Brain pericyte (primary cell): ENCODE results near the gene USP17L12.
"Not testable (repeated sequence)": the region's sequence is repeated elsewhere in the genome, so short reads cannot be mapped to it uniquely, and the experiment has no call there.

Experiments used
- DNase-seq: peaks from one replicate; pipeline ENCODE4 v3.0.0-alpha.2; 2012; ENCODE audit warnings: low read depth, low spot score

Gene USP17L12, protein sequence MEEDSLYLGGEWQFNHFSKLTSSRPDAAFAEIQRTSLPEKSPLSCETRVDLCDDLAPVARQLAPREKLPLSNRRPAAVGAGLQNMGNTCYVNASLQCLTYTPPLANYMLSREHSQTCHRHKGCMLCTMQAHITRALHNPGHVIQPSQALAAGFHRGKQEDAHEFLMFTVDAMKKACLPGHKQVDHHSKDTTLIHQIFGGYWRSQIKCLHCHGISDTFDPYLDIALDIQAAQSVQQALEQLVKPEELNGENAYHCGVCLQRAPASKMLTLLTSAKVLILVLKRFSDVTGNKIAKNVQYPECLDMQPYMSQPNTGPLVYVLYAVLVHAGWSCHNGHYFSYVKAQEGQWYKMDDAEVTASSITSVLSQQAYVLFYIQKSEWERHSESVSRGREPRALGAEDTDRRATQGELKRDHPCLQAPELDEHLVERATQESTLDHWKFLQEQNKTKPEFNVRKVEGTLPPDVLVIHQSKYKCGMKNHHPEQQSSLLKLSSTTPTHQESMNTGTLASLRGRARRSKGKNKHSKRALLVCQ

DNA sequence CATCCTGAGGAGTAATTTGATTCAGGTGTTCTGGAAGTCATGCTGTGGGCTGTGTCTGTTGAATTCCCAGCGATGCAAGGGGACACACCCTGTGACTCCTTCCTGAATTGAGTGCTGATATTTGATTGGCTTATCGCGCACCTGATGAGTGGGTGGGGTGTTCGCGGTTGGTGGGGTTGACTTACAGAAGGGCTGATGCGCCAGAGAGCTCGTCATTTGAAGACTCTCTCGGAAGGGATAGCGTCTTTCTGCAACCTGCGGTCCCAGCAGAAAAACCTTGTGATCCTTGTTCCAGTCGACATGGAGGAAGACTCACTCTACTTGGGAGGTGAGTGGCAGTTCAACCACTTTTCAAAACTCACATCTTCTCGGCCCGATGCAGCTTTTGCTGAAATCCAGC, at the start of gene USP17L12:
Gene USP17L12 (plus strand): TSS at position 301 of the 400 bp plus-strand sequence. CDS start 0 bp downstream, at position 301.
- DNase-seq, result not testable (repeated sequence)

GRCh38 chr4:9210357-9210756, 9.6 kb upstream of the USP17L12 start, which contains the start of gene USP17L10:
USP17L10 (plus strand) TSS chr4:9210657; CDS start chr4:9210657, 0 bp downstream.
- not testable (repeated sequence) for DNase-seq

GRCh38 chr4:9214701-9215100, 5.3 kb upstream of the USP17L12 start:
- DNase-seq, result not testable (repeated sequence)

GRCh38 chr4:9215105-9215504, 4.8 kb upstream of the USP17L12 start, which contains the start of gene USP17L11:
USP17L11 (plus strand) TSS chr4:9215405; CDS start chr4:9215405, 0 bp downstream.
- DNase-seq, result not testable (repeated sequence)

- not testable (repeated sequence) for DNase-seq
Measured at GRCh38 chr4:9224596-9224995, 4.6 kb downstream of the USP17L12 start, which contains the start of gene USP17L13. USP17L13 (plus strand) TSS chr4:9224896; CDS start chr4:9224896, 0 bp downstream.

DNA sequence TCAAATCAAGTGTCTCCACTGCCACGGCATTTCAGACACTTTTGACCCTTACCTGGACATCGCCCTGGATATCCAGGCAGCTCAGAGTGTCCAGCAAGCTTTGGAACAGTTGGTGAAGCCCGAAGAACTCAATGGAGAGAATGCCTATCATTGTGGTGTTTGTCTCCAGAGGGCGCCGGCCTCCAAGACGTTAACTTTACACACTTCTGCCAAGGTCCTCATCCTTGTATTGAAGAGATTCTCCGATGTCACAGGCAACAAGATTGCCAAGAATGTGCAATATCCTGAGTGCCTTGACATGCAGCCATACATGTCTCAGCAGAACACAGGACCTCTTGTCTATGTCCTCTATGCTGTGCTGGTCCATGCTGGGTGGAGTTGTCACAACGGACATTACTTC, 10.3 kb downstream of the USP17L12 start:
- DNase-seq, result not testable (repeated sequence)

GRCh38 chr4:9234085-9234484, 14.1 kb downstream of the USP17L12 start, which contains the start of gene USP17L15:
USP17L15 (plus strand) TSS chr4:9234385; CDS start chr4:9234385, 0 bp downstream.
- DNase-seq, result not testable (repeated sequence)

- not testable (repeated sequence) for DNase-seq
Measured at GRCh38 chr4:9238461-9238860, 18.5 kb downstream of the USP17L12 start.

GRCh38 chr4:9243579-9243978, 23.6 kb downstream of the USP17L12 start, which contains the start of gene USP17L17:
USP17L17 (plus strand) TSS chr4:9243879; CDS start chr4:9243879, 0 bp downstream.
- not testable (repeated sequence) for DNase-seq

DNA sequence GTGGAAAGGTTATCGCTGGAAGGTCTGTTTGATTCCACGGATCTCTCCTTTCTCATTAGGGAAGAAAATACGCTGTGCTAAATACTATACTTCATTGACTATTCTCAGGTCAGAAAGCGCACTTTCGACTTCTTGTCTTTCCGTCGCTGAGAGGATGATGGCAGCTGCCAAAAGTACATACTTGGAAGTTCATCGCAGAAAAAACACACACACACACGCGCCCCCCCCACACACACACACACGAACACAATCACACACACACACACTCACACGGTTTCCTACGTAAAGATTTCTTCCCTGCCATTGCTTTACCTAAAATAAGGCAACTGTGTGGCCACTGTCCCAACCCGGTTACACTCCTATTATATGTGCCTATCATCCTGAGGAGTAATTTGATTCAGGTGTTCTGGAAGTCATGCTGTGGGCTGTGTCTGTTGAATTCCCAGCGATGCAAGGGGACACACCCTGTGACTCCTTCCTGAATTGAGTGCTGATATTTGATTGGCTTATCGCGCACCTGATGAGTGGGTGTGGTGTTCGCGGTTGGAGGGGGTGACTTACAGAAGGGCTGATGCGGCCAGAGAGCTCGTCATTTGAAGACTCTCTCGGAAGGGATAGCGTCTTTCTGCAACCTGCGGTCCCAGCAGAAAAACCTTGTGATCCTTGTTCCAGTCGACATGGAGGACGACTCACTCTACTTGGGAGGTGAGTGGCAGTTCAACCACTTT, 28.2 kb downstream of the USP17L12 start, which contains the start of gene USP17L18:
Gene USP17L18 (plus strand): TSS at position 678 of the 728 bp plus-strand sequence. CDS start 0 bp downstream, at position 678.
- not testable (repeated sequence) for DNase-seq

GRCh38 chr4:9253078-9253477, 33.1 kb downstream of the USP17L12 start, which contains the start of gene USP17L19:
USP17L19 (plus strand) TSS chr4:9253378; CDS start chr4:9253378, 0 bp downstream.
- DNase-seq, result not testable (repeated sequence)

- DNase-seq, result not testable (repeated sequence)
Measured at GRCh38 chr4:9257824-9258223, 37.9 kb downstream of the USP17L12 start, which contains the start of gene USP17L20. USP17L20 (plus strand) TSS chr4:9258124; CDS start chr4:9258124, 0 bp downstream.

- not testable (repeated sequence) for DNase-seq
Measured at GRCh38 chr4:9262572-9262971, 42.6 kb downstream of the USP17L12 start, which contains the start of gene USP17L21. USP17L21 (plus strand) TSS chr4:9262872; CDS start chr4:9262872, 0 bp downstream.

DNA sequence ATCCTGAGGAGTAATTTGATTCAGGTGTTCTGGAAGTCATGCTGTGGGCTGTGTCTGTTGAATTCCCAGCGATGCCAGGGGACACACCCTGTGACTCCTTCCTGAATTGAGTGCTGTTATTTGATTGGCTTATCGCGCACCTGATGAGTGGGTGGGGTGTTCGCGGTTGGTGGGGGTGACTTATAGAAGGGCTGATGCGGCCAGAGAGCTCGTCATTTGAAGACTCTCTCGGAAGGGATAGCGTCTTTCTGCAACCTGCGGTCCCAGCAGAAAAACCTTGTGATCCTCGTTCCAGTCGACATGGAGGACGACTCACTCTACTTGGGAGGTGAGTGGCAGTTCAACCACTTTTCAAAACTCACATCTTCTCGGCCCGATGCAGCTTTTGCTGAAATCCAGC, 47.4 kb downstream of the USP17L12 start, which contains the start of gene USP17L22:
Gene USP17L22 (plus strand): TSS at position 301 of the 400 bp plus-strand sequence. CDS start 0 bp downstream, at position 301.
- not testable (repeated sequence) for DNase-seq
